Aorta (tissue), 5 donors: ENCODE data around the gene ANKRD55. TPM values are rescaled to one million over a fixed set of nuclear protein-coding genes. Genes with fewer than 3 reads are reported as not detected.

ENCODE experiments used
- ATAC-seq: fragments of 200-7000 bp; cut with Tn5 transposase; one replicate; pipeline ENCODE4 v1.9.1; 2022; ENCODE audit warnings: moderate library complexity; ENCODE audit not compliant: low FRiP score
- DNase-seq, 2 donors: peaks; one replicate each; pipeline ENCODE4 v3.0.0-alpha.2; 2020
- H3K27ac ChIP-seq, 2 donors: one replicate each; pipeline ENCODE4 v1.5.1; 2013; ENCODE audit warnings: low read length in 2 of 2, mild to moderate bottlenecking in 2 of 2, moderate library complexity in 2 of 2, control low read depth in 1 of 2, inconsistent platforms in 1 of 2, low read depth in 1 of 2
- H3K27me3 ChIP-seq, 2 donors: one replicate each; pipeline ENCODE4 v1.6.1; 2013; ENCODE audit warnings: control low read depth in 1 of 2, low read length in 1 of 2, mild to moderate bottlenecking in 1 of 2, moderate library complexity in 1 of 2; ENCODE audit not compliant: insufficient read depth in 2 of 2, control insufficient read depth in 1 of 2
- H3K36me3 ChIP-seq, 2 donors: one replicate each; pipeline ENCODE4 v1.6.1; 2013; ENCODE audit warnings: control low read depth in 1 of 2, low read length in 1 of 2, mild to moderate bottlenecking in 1 of 2; ENCODE audit not compliant: insufficient read depth in 2 of 2, control insufficient read depth in 1 of 2
- H3K4me1 ChIP-seq, 2 donors: one replicate each; pipeline ENCODE4 v1.6.1; 2013; ENCODE audit warnings: low read length in 2 of 2, control low read depth in 1 of 2, mild to moderate bottlenecking in 1 of 2, moderate library complexity in 1 of 2; ENCODE audit not compliant: insufficient read depth in 2 of 2, control insufficient read depth in 1 of 2
- H3K4me3 ChIP-seq, 2 donors: one replicate each; pipeline ENCODE4 v1.5.1; 2013; ENCODE audit warnings: low read length in 2 of 2, control low read depth in 1 of 2, mild to moderate bottlenecking in 1 of 2
- H3K9me3 ChIP-seq: one replicate; pipeline ENCODE4 v1.6.1; 2013; ENCODE audit warnings: mild to moderate bottlenecking, low read length; ENCODE audit not compliant: control insufficient read depth
- WGBS, 2 donors: extraction: QIAGEN DNeasy Blood & Tissue Kit; methylation state at CpG; one replicate each; pipeline ENCODE4 v1.1.7; 2013; 5-methylcytosine and 5-hydroxymethylcytosine counted together
- intact Hi-C, 2 donors: fragments of 100-400 bp; cut with DNase I; formaldehyde crosslinking; loops; one replicate each; pipeline versions ENCODE4 v1.14.2 to v1.15.0; 2022
- polyA plus RNA-seq, 2 donors: library from polyadenylated mRNA; stranded (reverse); fragments of 200-250 nt; gene quantifications; one replicate each; pipeline ENCODE4 v1.2.3, GENCODE V29; 2013
- total RNA-seq, 2 donors: library from RNA; stranded (reverse); fragmentation: NEBNext Ultra II Directional; extraction: Animal tissue kit (Norgen Biotek cat#: 25700); gene quantifications; one replicate each; pipeline ENCODE4 v1.2.1, GENCODE V29; 2021
- donor health status: healthy with polysubstance abuse.
- donor health status: Bipolar disorder and iron deficiency.
- donor health status: DM: no; HTN: no; CAD: no.
- donor health status: DM: no; HTN: no; CAD: no.
- donor health status: DM: yes; HTN: yes; CAD: no.

Gene ANKRD55
- total and polyA plus RNA-seq, 4 donors: 0.32 to 0.48 TPM; not detected in 2

- intact Hi-C loops: no loop called here
- Histone ChIP-seq H3K27ac (no peak overlapping the region), H3K36me3 (no peaks in the 10 kb centered on the region), H3K27me3 (no peaks in the 10 kb centered on the region), H3K9me3 (no peaks in the 10 kb centered on the region), H3K4me1 (no peaks in the 10 kb centered on the region), H3K4me3 (no peak overlapping the region)
- ATAC-seq (no peak), DNase-seq (no peak)
- 87 to 89% methylated on average over 3 of the region's 3 CpGs for WGBS, 2 donors
Observed at GRCh38 chr5:56191656-56192055, 41.5 kb downstream of the ANKRD55 start.

GRCh38 chr5:56190497-56190896 lies 42.6 kb downstream of the ANKRD55 start:
- ATAC-seq (no peak), DNase-seq (peak in 1 of 2 donors; percentile 79)
- intact Hi-C loops: no loop called here
- no peaks in the 10 kb centered on the region for H3K9me3 ChIP-seq
- H3K27ac ChIP-seq: no peak overlapping the region
- no peaks in the 10 kb centered on the region for H3K27me3 ChIP-seq
- no peak overlapping the region for H3K4me3 ChIP-seq
- H3K36me3 ChIP-seq: no peaks in the 10 kb centered on the region
- 78 to 80% methylated on average over 2 of the region's 2 CpGs for WGBS, 2 donors
- no peaks in the 10 kb centered on the region for H3K4me1 ChIP-seq

GRCh38 chr5:56185768-56186311 lies 47.3 kb downstream of the ANKRD55 start:
- no peaks in the 10 kb centered on the region for H3K9me3 ChIP-seq
- H3K27me3 ChIP-seq: no peaks in the 10 kb centered on the region
- WGBS, 2 donors: 96 to 97% methylated on average over 8 of the region's 8 CpGs
- H3K36me3 ChIP-seq: no peaks in the 10 kb centered on the region
- H3K27ac ChIP-seq: no peak overlapping the region
- no peak overlapping the region for H3K4me3 ChIP-seq
- DNase-seq (no peak), ATAC-seq (no peak)
- intact Hi-C loops: no loop called here
- H3K4me1 ChIP-seq: no peaks in the 10 kb centered on the region

GRCh38 chr5:56183506-56183905 lies 49.6 kb downstream of the ANKRD55 start:
- H3K9me3 ChIP-seq: no peaks in the 10 kb centered on the region
- H3K27me3 ChIP-seq: no peaks in the 10 kb centered on the region
- ATAC-seq (no peak), DNase-seq (no peak)
- no peaks in the 10 kb centered on the region for H3K36me3 ChIP-seq
- 56 to 61% methylated on average over 4 of the region's 4 CpGs for WGBS, 2 donors
- no peak overlapping the region for H3K4me3 ChIP-seq
- intact Hi-C loops: no loop called here
- no peak overlapping the region for H3K27ac ChIP-seq
- H3K4me1 ChIP-seq: no peaks in the 10 kb centered on the region

- no peak for DNase-seq
- Histone ChIP-seq H3K4me1 (peaks cover 0 to 5% of the 10 kb centered on the region in 2 donors), H3K4me3 (no peak overlapping the region), H3K9me3 (no peaks in the 10 kb centered on the region), H3K27me3 (no peaks in the 10 kb centered on the region), H3K36me3 (no peaks in the 10 kb centered on the region), H3K27ac (no peak overlapping the region)
- no peak for ATAC-seq
- WGBS, 2 donors: 88 to 91% methylated on average over 2 of the region's 2 CpGs
- intact Hi-C loops: loop anchor here in 1 of 2 donors (10.0 kb wide), 1 partner anchor 185 kb away; the partner anchor contains the start of gene IL6ST
Observed at GRCh38 chr5:56179442-56179841, 53.7 kb downstream of the ANKRD55 start.

- DNase-seq: no peak
- no peaks in the 10 kb centered on the region for H3K36me3 ChIP-seq
- H3K9me3 ChIP-seq: no peaks in the 10 kb centered on the region
- no peak overlapping the region for H3K4me3 ChIP-seq
- WGBS, 2 donors: 94% methylated on average over 2 of the region's 2 CpGs
- H3K27ac ChIP-seq: no peak overlapping the region
- no peaks in the 10 kb centered on the region for H3K27me3 ChIP-seq
- ATAC-seq: no peak
- intact Hi-C loops: loop anchor here in 1 of 2 donors (10.0 kb wide), 1 partner anchor 184 kb away; the partner anchor contains the start of gene IL6ST
- H3K4me1 ChIP-seq: peaks cover 0 to 5% of the 10 kb centered on the region in 2 donors
Observed at GRCh38 chr5:56178823-56179222, 54.3 kb downstream of the ANKRD55 start.

- H3K27me3 ChIP-seq: no peaks in the 10 kb centered on the region
- H3K4me3 ChIP-seq: no peak overlapping the region
- DNase-seq (no peak), ATAC-seq (peak; percentile 11)
- no peaks in the 10 kb centered on the region for H3K36me3 ChIP-seq
- peaks cover 0 to 5% of the 10 kb centered on the region in 2 donors for H3K4me1 ChIP-seq
- 49 to 54% methylated on average over 4 of the region's 4 CpGs for WGBS, 2 donors
- intact Hi-C loops: loop anchor here in 1 of 2 donors (10.0 kb wide), 1 partner anchor 182 kb away; the partner anchor contains the start of gene IL6ST
- no peaks in the 10 kb centered on the region for H3K9me3 ChIP-seq
- H3K27ac ChIP-seq: no peak overlapping the region
Observed at GRCh38 chr5:56176871-56177533, 56.1 kb downstream of the ANKRD55 start.

GRCh38 chr5:56176155-56176798 lies 56.9 kb downstream of the ANKRD55 start:
- H3K4me1 ChIP-seq: peaks cover 0 to 5% of the 10 kb centered on the region in 2 donors
- 95 to 96% methylated on average over 6 of the region's 6 CpGs for WGBS, 2 donors
- H3K36me3 ChIP-seq: no peaks in the 10 kb centered on the region
- H3K4me3 ChIP-seq: no peak overlapping the region
- ATAC-seq (peak; percentile 68), DNase-seq (no peak)
- no peaks in the 10 kb centered on the region for H3K27me3 ChIP-seq
- intact Hi-C loops: loop anchor here in 1 of 2 donors (10.0 kb wide), 1 partner anchor 181 kb away; the partner anchor contains the start of gene IL6ST
- no peak overlapping the region for H3K27ac ChIP-seq
- H3K9me3 ChIP-seq: no peaks in the 10 kb centered on the region
